NCI-H1930 (cell line): Measurements from ENCODE around the gene FAM72A.
"Not testable (repeated sequence)": the region's sequence is repeated elsewhere in the genome, so short reads cannot be mapped to it uniquely, and the experiment has no call there.

ENCODE experiments used
- DNase-seq, 2 experiments: peaks; one replicate each; lab custom pipeline; 2025; lab: John Stamatoyannopoulos, UW

Gene FAM72A

DNA sequence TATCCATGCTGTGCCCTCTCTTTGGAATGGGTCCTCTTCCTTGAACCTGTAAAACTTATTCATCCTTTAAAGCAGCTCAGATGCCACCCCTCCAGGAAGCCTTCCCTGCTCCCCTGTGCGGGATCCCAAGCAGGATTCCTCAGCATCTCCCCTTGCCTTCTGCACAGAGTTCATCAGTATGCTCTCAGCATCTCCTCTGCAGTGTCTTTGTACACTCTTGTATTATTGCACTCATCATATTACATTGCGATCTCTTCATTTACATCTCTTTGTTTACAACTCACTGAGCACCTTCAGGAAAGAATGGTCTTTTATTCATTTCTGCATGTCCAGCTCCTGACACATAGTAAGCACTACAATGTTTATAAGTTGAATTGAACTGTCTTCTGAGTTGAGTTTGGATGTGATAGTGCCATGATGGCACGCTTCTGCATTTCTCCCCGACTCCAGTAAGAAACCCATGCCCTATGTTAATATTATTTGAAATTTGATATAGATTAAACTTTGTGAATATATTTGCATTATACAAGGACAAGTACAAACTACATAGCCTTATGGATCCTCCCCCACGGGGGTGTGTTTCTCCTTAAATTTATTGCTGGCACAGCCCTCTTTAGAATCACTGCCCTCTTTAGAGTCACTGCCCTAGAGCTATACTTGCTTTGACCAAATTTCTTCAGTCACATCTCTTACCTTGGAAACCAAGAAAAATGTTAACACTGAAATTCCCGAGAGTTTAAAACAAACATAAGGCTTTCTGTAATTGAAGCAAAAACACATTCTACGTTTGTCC lies 13.2 kb upstream of the FAM72A start:
- DNase-seq, result not testable (repeated sequence)

DNA sequence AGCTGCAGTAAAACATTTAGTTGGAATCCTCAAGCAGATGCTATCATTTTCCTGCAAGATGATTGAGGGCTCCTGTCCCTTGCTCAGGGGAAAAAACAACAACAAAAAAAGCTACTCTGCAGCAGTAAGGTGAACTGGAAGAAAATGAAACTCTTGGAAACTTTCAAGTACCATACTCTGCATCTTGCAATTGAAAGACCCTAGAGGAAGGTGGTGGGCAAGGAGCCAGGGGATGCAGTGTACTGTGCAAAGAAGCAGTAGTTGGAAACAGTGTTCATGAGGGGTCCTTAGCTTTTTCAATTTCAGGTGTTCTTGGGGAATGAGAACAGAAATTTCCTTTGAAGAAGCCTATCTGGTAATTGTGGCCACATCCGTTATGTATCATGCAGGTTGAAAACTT lies 8.2 kb upstream of the FAM72A start:
- DNase-seq, result not testable (repeated sequence)

DNA sequence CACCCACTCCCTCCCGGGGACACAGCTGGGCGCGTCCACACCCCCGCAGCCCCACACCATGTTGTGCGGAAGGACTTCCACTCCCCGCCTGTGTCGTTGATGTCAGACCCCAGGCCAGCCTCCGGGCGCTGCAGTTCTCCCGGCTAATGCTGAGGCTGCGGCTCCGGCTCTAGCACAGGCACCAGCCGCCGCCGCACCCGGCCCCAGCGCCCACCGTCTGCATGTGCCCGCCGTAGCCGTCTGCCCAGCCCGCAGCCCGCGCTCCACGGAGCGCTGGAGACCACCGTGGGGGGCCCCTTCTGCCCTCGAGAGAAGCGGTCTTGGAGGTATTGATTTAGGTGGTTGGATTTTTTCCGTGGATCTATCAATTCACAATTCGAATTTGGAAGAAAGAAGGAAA lies 2.9 kb upstream of the FAM72A start:
- not testable (repeated sequence) for DNase-seq

DNA sequence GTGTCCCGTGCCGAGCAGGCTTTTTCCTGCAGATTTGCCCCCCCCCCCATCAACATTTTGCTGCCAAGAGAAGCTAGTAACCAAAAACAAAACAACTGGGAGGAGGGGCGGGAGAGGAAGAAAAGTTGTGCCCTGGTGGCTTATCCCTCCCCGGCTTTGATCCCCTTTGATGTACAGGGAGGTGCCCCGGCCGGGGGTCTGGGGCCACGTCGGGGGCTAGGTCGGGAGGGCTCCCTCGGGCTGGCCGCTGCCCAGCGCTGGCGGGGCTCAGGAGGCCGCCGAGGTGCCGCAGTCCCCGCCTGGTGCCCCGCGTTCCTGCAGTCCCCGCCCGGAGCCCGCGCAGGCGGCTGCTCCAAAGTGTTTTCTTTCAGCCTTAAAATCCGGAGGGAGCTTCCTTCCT lies 2.2 kb upstream of the FAM72A start:
- DNase-seq, result not testable (repeated sequence)

GRCh38 chr1:206204159-206204511 lies 1.5 kb upstream of the FAM72A start:
- not testable (repeated sequence) for DNase-seq

DNA sequence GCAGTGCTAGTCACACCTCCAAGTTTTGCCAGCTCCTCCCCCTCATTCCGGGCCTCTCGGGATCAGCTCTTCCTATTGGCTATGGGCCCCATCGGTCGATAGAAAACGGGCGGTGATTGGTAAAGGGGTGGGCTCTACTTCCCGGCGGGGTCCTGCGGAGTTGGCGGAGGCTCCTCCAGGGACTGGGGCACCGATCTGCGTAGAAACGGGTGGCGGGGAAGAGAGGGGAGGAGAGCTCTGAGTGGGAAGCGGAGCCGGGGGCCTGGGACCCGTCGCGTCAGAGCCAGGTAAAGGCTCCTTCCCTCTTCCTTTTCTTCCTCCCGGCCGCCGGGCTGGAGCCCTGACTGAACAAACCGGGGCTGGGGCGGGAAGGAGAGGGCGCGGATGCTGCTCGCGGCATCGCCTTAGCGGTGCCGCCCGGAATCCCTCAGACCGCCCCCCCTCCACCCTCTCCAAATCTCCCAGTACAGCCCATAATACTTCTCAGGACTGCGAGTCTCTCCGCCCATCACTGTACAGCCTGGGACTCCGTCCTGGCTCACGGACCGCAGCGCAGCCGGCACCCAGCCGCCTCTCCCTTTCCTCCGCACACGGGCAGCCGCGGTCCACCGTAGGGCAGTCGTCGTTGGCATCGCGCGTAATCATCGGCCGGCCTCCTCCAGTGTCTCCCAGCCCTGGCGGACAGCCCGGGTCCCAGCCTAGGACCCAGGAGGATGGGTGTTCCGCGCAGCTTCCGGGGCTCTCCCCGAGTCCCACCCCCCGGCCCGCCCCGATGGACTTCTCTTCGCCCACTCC lies 922 bp upstream of the FAM72A start, which contains the start of gene SRGAP2:
SRGAP2 (plus strand) TSS at position 178 of the 795 bp plus-strand sequence. CDS start 2,430 bp downstream, outside the sequence.
- peak in 1 of 2 experiments; percentile 2 for DNase-seq

GRCh38 chr1:206196748-206197424 lies 5.8 kb downstream of the FAM72A start:
- DNase-seq, result not testable (repeated sequence)

GRCh38 chr1:206195182-206195581 lies 7.5 kb downstream of the FAM72A start:
- not testable (repeated sequence) for DNase-seq

GRCh38 chr1:206186826-206187225 lies 15.8 kb downstream of the FAM72A start:
- DNase-seq, result not testable (repeated sequence)

GRCh38 chr1:206185778-206186177 lies 16.9 kb downstream of the FAM72A start:
- DNase-seq, result not testable (repeated sequence)

GRCh38 chr1:206183788-206184187 lies 18.9 kb downstream of the FAM72A start:
- not testable (repeated sequence) for DNase-seq

- DNase-seq, result not testable (repeated sequence)
Observed at GRCh38 chr1:206182368-206183317, 20.0 kb downstream of the FAM72A start.

DNA sequence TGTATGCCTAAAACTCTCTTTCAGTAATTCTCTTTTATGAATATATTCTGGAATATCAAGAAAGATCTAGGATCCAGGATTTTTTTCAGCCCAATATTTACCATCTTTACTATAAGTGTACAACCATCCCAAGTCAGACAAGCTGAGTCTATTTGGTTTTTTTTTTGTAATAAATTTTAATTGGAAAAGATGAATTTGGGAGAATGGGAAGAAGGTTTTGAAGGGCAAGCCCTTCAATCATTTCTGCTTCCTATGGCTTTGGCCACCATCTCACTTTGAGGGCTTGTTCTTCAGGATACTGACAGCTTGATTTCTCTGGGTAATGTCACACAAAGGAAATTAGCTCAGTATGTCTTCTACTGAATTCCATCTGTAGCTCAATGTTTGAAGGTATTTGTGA lies 23.0 kb downstream of the FAM72A start:
- not testable (repeated sequence) for DNase-seq

GRCh38 chr1:206178061-206178989 lies 24.3 kb downstream of the FAM72A start:
- DNase-seq, result not testable (repeated sequence)

DNA sequence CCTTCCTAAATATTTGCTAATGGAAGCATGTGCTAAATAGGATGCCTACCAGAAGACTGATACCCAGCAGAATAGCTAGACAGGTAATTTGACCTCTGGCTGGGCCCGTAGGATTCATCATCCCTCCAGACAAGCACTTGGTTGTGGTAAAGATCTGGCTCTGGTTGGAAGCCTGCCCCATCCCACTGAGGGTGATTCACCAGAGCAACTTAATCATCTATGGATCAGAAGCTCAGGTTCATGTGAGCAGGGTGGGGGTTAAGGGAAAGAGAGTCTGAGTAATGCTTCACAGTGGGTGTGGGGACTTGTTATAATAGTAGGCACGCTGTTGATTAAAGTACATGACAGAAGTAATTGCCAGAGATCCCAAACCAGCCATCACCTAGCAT lies 26.5 kb downstream of the FAM72A start:
- not testable (repeated sequence) for DNase-seq

DNA sequence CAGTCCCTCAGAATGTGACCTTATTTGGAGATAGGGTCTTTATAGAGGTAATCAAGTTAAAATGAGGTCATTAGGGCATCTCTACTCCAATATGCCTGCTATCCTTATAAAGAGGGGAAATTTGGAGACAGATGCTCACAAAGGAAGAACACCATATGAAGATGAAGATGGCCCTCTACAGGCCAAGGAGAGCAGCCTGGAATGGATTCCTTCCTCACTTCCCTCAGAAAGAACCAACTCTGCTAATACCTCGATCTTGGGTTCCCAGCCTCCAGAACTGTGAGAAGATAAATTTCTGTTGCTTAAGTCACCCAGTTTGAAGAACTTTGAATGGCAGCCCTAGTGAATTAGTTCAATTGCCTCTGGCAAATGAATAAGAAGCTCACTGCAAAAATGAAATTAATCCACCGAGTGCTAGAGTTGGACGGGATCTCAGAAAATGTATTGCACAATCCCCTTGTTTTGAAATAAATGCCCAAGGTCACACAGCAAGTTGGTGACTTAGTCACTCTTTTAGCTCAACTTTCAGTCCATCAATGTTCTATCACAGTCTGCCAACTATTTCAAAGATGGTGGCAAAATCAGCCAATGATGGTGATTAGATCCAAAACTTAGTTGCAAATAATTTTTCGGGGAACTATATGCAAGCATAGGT lies 27.1 kb downstream of the FAM72A start:
- DNase-seq, result not testable (repeated sequence)

GRCh38 chr1:206174182-206174868 lies 28.3 kb downstream of the FAM72A start:
- not testable (repeated sequence) for DNase-seq

GRCh38 chr1:206173110-206173719 lies 29.4 kb downstream of the FAM72A start:
- not testable (repeated sequence) for DNase-seq
